DND-41 (cell line): ENCODE results near the gene TOM1.

Experiments
- ATAC-seq: fragments of 200-7000 bp; cut with Tn5 transposase; 3 replicates; pipeline ENCODE4 v1.9.1; 2021; ENCODE audit warnings: low read depth; ENCODE audit not compliant: insufficient read depth
- DNase-seq: peaks from one replicate; pipeline ENCODE4 v3.0.0-alpha.2; 2020
- H2AFZ ChIP-seq: 2 replicates; pipeline ENCODE4 v1.6.0; 2012; ENCODE audit warnings: low read depth, low read length
- H3K27ac ChIP-seq: 2 replicates; pipeline ENCODE4 v1.5.1; 2012; ENCODE audit warnings: low read length, inconsistent platforms
- H3K27me3 ChIP-seq: fragments of 200-600 bp; sonication (generic); 2 replicates; pipeline ENCODE4 v1.6.0; 2012; ENCODE audit warnings: low read length, mild to moderate bottlenecking, inconsistent platforms; ENCODE audit not compliant: insufficient read depth, poor library complexity
- H3K36me3 ChIP-seq: 2 replicates; pipeline ENCODE4 v1.5.1; 2012; ENCODE audit warnings: low read length, inconsistent platforms; ENCODE audit not compliant: insufficient read depth
- H3K4me1 ChIP-seq: 2 replicates; pipeline ENCODE4 v1.5.1; 2012; ENCODE audit warnings: mild to moderate bottlenecking, low read length; ENCODE audit not compliant: insufficient read depth
- H3K4me2 ChIP-seq: 2 replicates; pipeline ENCODE4 v1.6.0; 2012; ENCODE audit warnings: mild to moderate bottlenecking, moderate library complexity, low read length, inconsistent platforms; ENCODE audit not compliant: insufficient read depth
- H3K4me3 ChIP-seq, 2 experiments: fragments of 200-600 bp in 1 of 2; shearing (Covaris generic) in 1 of 2; 2 replicates each; pipeline ENCODE4 v1.5.1; 2012 to 2016; ENCODE audit warnings: inconsistent platforms in 2 of 2, low read length in 2 of 2, mild to moderate bottlenecking in 2 of 2, low read depth in 1 of 2, moderate library complexity in 1 of 2
- H3K79me2 ChIP-seq: 2 replicates; pipeline ENCODE4 v1.6.0; 2012; ENCODE audit warnings: low read length, inconsistent platforms; ENCODE audit not compliant: insufficient read depth
- H3K9ac ChIP-seq: 2 replicates; pipeline ENCODE4 v1.6.0; 2012; ENCODE audit warnings: low read depth, mild to moderate bottlenecking, inconsistent platforms, low read length, moderate library complexity
- H3K9me3 ChIP-seq: 2 replicates; pipeline ENCODE4 v1.5.1; 2012; ENCODE audit warnings: low read length, moderate library complexity, mild to moderate bottlenecking, inconsistent platforms; ENCODE audit not compliant: insufficient read depth, severe bottlenecking
- H4K20me1 ChIP-seq: 2 replicates; pipeline ENCODE4 v1.6.0; 2012; ENCODE audit warnings: low read length; ENCODE audit not compliant: insufficient read depth
- CTCF ChIP-seq: IDR thresholded peaks from 2 replicates; pipeline ENCODE4 v1.5.1; 2012; ENCODE audit warnings: borderline replicate concordance, low read length, moderate library complexity, mild to moderate bottlenecking; ENCODE audit not compliant: poor library complexity, severe bottlenecking; ENCODE audit errors: extremely low read depth
- EZH2 ChIP-seq: IDR thresholded peaks from 3 replicates; pipeline ENCODE4 v1.6.1; 2012; ENCODE audit warnings: borderline replicate concordance, low read depth, mild to moderate bottlenecking, moderate library complexity, low read length, inconsistent platforms; ENCODE audit not compliant: severe bottlenecking

The TOM1 gene

GRCh38 chr22:35313311-35314121 lies 13.8 kb downstream of the TOM1 start:
- DNase-seq (no peak), ATAC-seq (no peak)
- H3K36me3 ChIP-seq: peaks cover 5% of the 10 kb centered on the region; the same call in 1 of the 2 replicates
- no peak overlapping the region for H3K4me2 ChIP-seq
- H3K4me1 ChIP-seq: no peaks in the 10 kb centered on the region
- no peaks in the 10 kb centered on the region for H3K9me3 ChIP-seq
- no peak overlapping the region for H3K9ac ChIP-seq
- peaks cover 17% of the 10 kb centered on the region for H4K20me1 ChIP-seq
- H3K4me3 ChIP-seq: no peak overlapping the region
- no peaks in the 10 kb centered on the region for H3K27me3 ChIP-seq
- H3K27ac ChIP-seq: no peak overlapping the region
- TF ChIP-seq CTCF: no peak
- no peak for TF ChIP-seq EZH2
- no peaks in the 10 kb centered on the region; the same call in 1 of the 2 replicates for H3K79me2 ChIP-seq
- H2AFZ ChIP-seq: no peak overlapping the region

GRCh38 chr22:35314161-35314942 lies 14.7 kb downstream of the TOM1 start:
- Histone ChIP-seq H3K79me2 (no peaks in the 10 kb centered on the region; the same call in 1 of the 2 replicates), H3K36me3 (peaks cover 8% of the 10 kb centered on the region; the same call in 1 of the 2 replicates), H3K4me2 (no peak overlapping the region), H3K9me3 (no peaks in the 10 kb centered on the region), H3K27me3 (no peaks in the 10 kb centered on the region), H3K9ac (no peak overlapping the region), H3K27ac (no peak overlapping the region), H2AFZ (no peak overlapping the region), H4K20me1 (peaks cover 17% of the 10 kb centered on the region), H3K4me1 (no peaks in the 10 kb centered on the region), H3K4me3 (no peak overlapping the region)
- ATAC-seq (no peak), DNase-seq (no peak)
- TF ChIP-seq CTCF (no peak), EZH2 (no peak)

GRCh38 chr22:35315141-35315854 lies 15.6 kb downstream of the TOM1 start:
- ATAC-seq: no peak
- Histone ChIP-seq H3K9ac (no peak overlapping the region), H3K27ac (no peak overlapping the region), H3K9me3 (no peaks in the 10 kb centered on the region), H3K79me2 (no peaks in the 10 kb centered on the region; the same call in 1 of the 2 replicates), H3K4me3 (no peak overlapping the region), H3K27me3 (no peaks in the 10 kb centered on the region), H3K36me3 (peaks cover 10% of the 10 kb centered on the region; the same call in 1 of the 2 replicates), H3K4me1 (no peaks in the 10 kb centered on the region), H3K4me2 (no peak overlapping the region), H2AFZ (no peak overlapping the region), H4K20me1 (peaks cover 17% of the 10 kb centered on the region)
- TF ChIP-seq EZH2: no peak
- DNase-seq: no peak
